ENCODE results near the gene CHRNB1. TPM values are rescaled to one million over a fixed set of nuclear protein-coding genes. Genes with fewer than 3 reads are reported as not detected.

Gene CHRNB1
- total and polyA plus RNA-seq, 2 experiments from 2014 or later = 11.1 to 11.2 TPM

GRCh38 chr17:7445619-7445968 is 733 bp downstream of the CHRNB1 start:
- Histone ChIP-seq H3K27me3 (ENCODE audit: insufficient read depth) (peaks cover 38% of the 10 kb centered on the region), H2AFZ (peak overlapping the region; percentile 97), H3K4me2 (peak overlapping the region; percentile 99), H3F3A (replicated peaks; ENCODE audit: low read depth) (peaks cover 34% of the 10 kb centered on the region), H3K9me2 (ENCODE audit: insufficient read depth) (no peaks in the 10 kb centered on the region), H3K79me2 (replicated peaks; ENCODE audit: insufficient read depth) (no peaks in the 10 kb centered on the region), H3K4me3 (peak overlapping the region; percentile 90), H3K27ac (ENCODE audit: low read depth) (peak overlapping the region; percentile 90), H3K4me1 (ENCODE audit: insufficient read depth) (peaks cover 41% of the 10 kb centered on the region), H4K20me1 (replicated peaks; ENCODE audit: insufficient read depth) (0 out of 2 replicates have a peak, but pooled peaks cover 3% of the 10 kb centered on the region), H3K36me3 (ENCODE audit: insufficient read depth) (no peaks in the 10 kb centered on the region)
- TF ChIP-seq CREB1 (CRISPR knock-in tag; IDR thresholded peaks at IDR 0.05; ENCODE audit: low read depth) (no peak), POLR2AphosphoS5 (IDR thresholded peaks at IDR 0.05; ENCODE audit: low read depth) (no peak), JUNB (IDR thresholded peaks at IDR 0.05; ENCODE audit: unreplicated experiment) (no peak), EZH2phosphoT487 (IDR thresholded peaks at IDR 0.05; ENCODE audit: unreplicated experiment) (no peak), NANOG (IDR thresholded peaks at IDR 0.05; ENCODE audit: borderline replicate concordance) (no peak), REST (IDR thresholded peaks at IDR 0.05; ENCODE audit: unreplicated experiment) (no peak), STAT1 (IDR thresholded peaks at IDR 0.05; ENCODE audit: unreplicated experiment) (no peak), ZNF462 (CRISPR knock-in tag; IDR thresholded peaks at IDR 0.05) (no peak), ZNF331 (CRISPR knock-in tag; IDR thresholded peaks at IDR 0.05; ENCODE audit: low read depth) (no peak), EZH2 (IDR thresholded peaks at IDR 0.05; ENCODE audit: low read depth, unreplicated experiment) (no peak), CTCF (conservative IDR thresholded peaks at IDR 0.05; ENCODE audit: low read depth in 2 of 2) (no peak), ZNF114 (CRISPR knock-in tag; IDR thresholded peaks at IDR 0.05) (no peak), ETS1 (IDR thresholded peaks at IDR 0.05) (no peak)
- Mint-ChIP-seq H3K36me3 (ENCODE audit: low read depth) (peaks cover 12% of the 10 kb centered on the region; the same call in 2 of the 3 replicates), H3K4me1 (peaks cover 34% of the 10 kb centered on the region), H3K9me3 (no peaks in the 10 kb centered on the region; the same call in 2 of the 3 replicates), H3K27me3 (ENCODE audit: insufficient read depth, low read depth, poor library complexity) (peaks cover 34% of the 10 kb centered on the region), H3K27ac (peak overlapping the region; percentile 96), H3K4me3 (peak overlapping the region; percentile 91)
- ATAC-seq (peak; percentile 83), DNase-seq (ENCODE audit: low spot score) (peak; percentile 94)

Measured in GM23338 (cell line).